ENCODE measurements around the gene HPS5. TPM values are rescaled to one million over a fixed set of nuclear protein-coding genes. Genes with fewer than 3 reads are reported as not detected.

The HPS5 gene
- total and polyA plus RNA-seq, 2 of the 4 experiments (the other 2 are of a cell fraction), result 7.9 to 28.3 TPM

GRCh38 chr11:18299721-18300120, 22.2 kb downstream of the HPS5 start:
- no peak overlapping the region for H3K14ac ChIP-seq (replicated peaks; ENCODE audit: low read depth, low read length)
- H3K36me3 ChIP-seq (ENCODE audit: control insufficient read depth, insufficient read depth, low read length), result peaks cover 12% of the 10 kb centered on the region
- no peak overlapping the region for H3K18ac ChIP-seq (ENCODE audit: low read depth, low read length)
- H3K4me1 ChIP-seq (ENCODE audit: control insufficient read depth, insufficient read depth, low read length), result no peaks in the 10 kb centered on the region
- ChIA-PET POLR2A (ENCODE audit: unreplicated experiment) (no interaction called here), CTCF (interaction anchor here (1.0 kb wide), 1 partner anchor 56 kb away, joined by 3 read pairs; no protein-coding TSS in a partner anchor)
- no peak overlapping the region for H3K23ac ChIP-seq (ENCODE audit: low read depth, low read length)
- no peak overlapping the region for H2AFZ ChIP-seq (replicated peaks; ENCODE audit: low read length, poor library complexity)
- dilution Hi-C loops (cut with HindIII; ENCODE audit: low sequenced_read_pairs, unreplicated experiment), result no loop called here
- in situ Hi-C loops (cut with MboI; ENCODE audit: low sequenced_read_pairs), result no loop called here
- TF ChIP-seq ELK1 (IDR thresholded peaks at IDR 0.05; ENCODE audit: borderline replicate concordance, low read depth, low read length) (no peak), MAFK (IDR thresholded peaks at IDR 0.05; ENCODE audit: low read depth, low read length) (no peak), NFE2L2 (IDR thresholded peaks at IDR 0.05; ENCODE audit: low read depth, low read length) (no peak), CHD1 (IDR thresholded peaks at IDR 0.05; ENCODE audit: low read depth, low read length) (no peak), CTCF (conservative IDR thresholded peaks at IDR 0.05; ENCODE audit: low read depth, low read length) (no peak), MAZ (IDR thresholded peaks at IDR 0.05; ENCODE audit: borderline replicate concordance, low read depth, low read length) (no peak), RFX5 (IDR thresholded peaks at IDR 0.05; ENCODE audit: low read depth, low read length) (no peak), USF2 (IDR thresholded peaks at IDR 0.05; ENCODE audit: low read depth, low read length) (no peak), FOS (IDR thresholded peaks at IDR 0.05; ENCODE audit: low read depth, low read length) (no peak), CEBPB (IDR thresholded peaks at IDR 0.05; ENCODE audit: low read depth, low read length) (no peak), MXI1 (IDR thresholded peaks at IDR 0.05; ENCODE audit: borderline replicate concordance, low read depth, low read length) (no peak)
- no peak overlapping the region for H3K4me3 ChIP-seq (ENCODE audit: insufficient read depth, low read depth, low read length)
- no peak overlapping the region for H4K8ac ChIP-seq (ENCODE audit: low read depth in 2 of 2, low read length in 2 of 2)
- no peak overlapping the region for H3K9ac ChIP-seq (ENCODE audit: low read depth, low read length)
- H3K9me3 ChIP-seq (ENCODE audit: control insufficient read depth, insufficient read depth, low read length), result no peaks in the 10 kb centered on the region
- H2AK5ac ChIP-seq (ENCODE audit: low read depth, low read length), result no peak overlapping the region
- no peak overlapping the region for H4K91ac ChIP-seq (ENCODE audit: insufficient read depth, low read depth, low read length)
- no peak overlapping the region for H3K27ac ChIP-seq (ENCODE audit: insufficient read depth, low read length)
- H3K27me3 ChIP-seq (ENCODE audit: control insufficient read depth, insufficient read depth, low read length), result no peaks in the 10 kb centered on the region
- no peak overlapping the region for H2AK9ac ChIP-seq (replicated peaks; ENCODE audit: low read depth, low read length, poor library complexity)
- H3K79me1 ChIP-seq (ENCODE audit: low read depth in 1 of 2, low read length in 2 of 2), result no peaks in the 10 kb centered on the region
- no peaks in the 10 kb centered on the region for H3K9me1 ChIP-seq (ENCODE audit: insufficient read depth, low read length)
- H2BK15ac ChIP-seq (ENCODE audit: low read depth, low read length), result no peak overlapping the region
- no peak overlapping the region for H2BK5ac ChIP-seq (ENCODE audit: low read depth, low read length, poor library complexity, severe bottlenecking)
- H3K4ac ChIP-seq (ENCODE audit: low read depth, low read length), result no peak overlapping the region
- DNase-seq, result no peak
- no peak overlapping the region for H2BK20ac ChIP-seq (ENCODE audit: low read depth, low read length)
- H3K56ac ChIP-seq (ENCODE audit: extremely low read depth, insufficient read depth, low read length), result no peak overlapping the region
- no peak overlapping the region for H4K5ac ChIP-seq (ENCODE audit: low read depth, low read length)
- no TSS peak for BruUV-seq (replicated peaks)
- no peak overlapping the region for H2BK120ac ChIP-seq (ENCODE audit: low read depth, low read length)
- no peak for ATAC-seq (ENCODE audit: low read depth)
- H3K4me2 ChIP-seq (ENCODE audit: low read depth, low read length), result no peak overlapping the region
- H4K20me1 ChIP-seq (ENCODE audit: insufficient read depth, low read length), result no peaks in the 10 kb centered on the region
- intact Hi-C loops (cut with micrococcal nuclease), result no loop called here
